K562 (cell line): ENCODE results near the gene GOT2. TPM values are rescaled to one million over a fixed set of nuclear protein-coding genes. Genes with fewer than 3 reads are reported as not detected.
A peak's percentile ranks its signal among the peaks of the same experiment; 100 is the strongest.

Experiments
- FOXK1 ChIP-seq: sonication (generic); formaldehyde crosslinking; IDR thresholded peaks from 2 replicates; pipeline ENCODE4 v1.8.0; 2022; ENCODE audit warnings: missing genetic modification reagents, mild to moderate bottlenecking, borderline replicate concordance
- HNRNPL ChIP-seq: fragments of 200-400 bp; formaldehyde crosslinking; IDR thresholded peaks from 2 replicates; pipeline ENCODE4 v1.6.1; 2017; ENCODE audit warnings: low read depth, mild to moderate bottlenecking, low read length
- NFIC ChIP-seq: fragments of 450-650 bp; IDR thresholded peaks from 2 replicates; pipeline ENCODE4 v1.6.1; 2017; ENCODE audit warnings: mild to moderate bottlenecking, inconsistent platforms
- RBFOX2 ChIP-seq: fragments of 200-400 bp; formaldehyde crosslinking; IDR thresholded peaks from 2 replicates; pipeline ENCODE4 v1.6.1; 2017; ENCODE audit warnings: low read depth, mild to moderate bottlenecking, low read length, moderate library complexity
- RBM34 ChIP-seq: fragments of 200-400 bp; formaldehyde crosslinking; IDR thresholded peaks from 2 replicates; pipeline ENCODE4 v1.6.1; 2018; ENCODE audit warnings: low read length, borderline replicate concordance; ENCODE audit not compliant: insufficient read depth
- RFX7 ChIP-seq: fragments of 250-450 bp; sonication (Bioruptor Pico); IDR thresholded peaks from 2 replicates; pipeline ENCODE4 v1.5.1; 2021; ENCODE audit warnings: mild to moderate bottlenecking
- SRSF7 ChIP-seq: fragments of 200-400 bp; formaldehyde crosslinking; optimal IDR thresholded peaks from 2 replicates; pipeline ENCODE3; 2017; ENCODE audit warnings: mild to moderate bottlenecking, low read depth, low read length
- ZNF175 ChIP-seq: fragments of 200-800 bp; sonication (Bioruptor generic); IDR thresholded peaks from 2 replicates; pipeline ENCODE4 v1.6.1; 2016; ENCODE audit warnings: low read depth, mild to moderate bottlenecking, missing genetic modification characterization, missing compliant biosample characterization
- ZNF282 ChIP-seq: sonication (generic); formaldehyde crosslinking; IDR thresholded peaks from 2 replicates; pipeline ENCODE4 v1.8.1; 2023; ENCODE audit warnings: missing genetic modification reagents
- ZNF431 ChIP-seq: sonication (generic); formaldehyde crosslinking; IDR thresholded peaks from 2 replicates; pipeline ENCODE4 v1.8.0; 2022; ENCODE audit warnings: mild to moderate bottlenecking, missing genetic modification reagents
- polyA plus RNA-seq, 8 experiments: library from polyadenylated mRNA; depleted of rRNA in 4 of 8; stranded (reverse) in 5 of 8; unstranded in 3 of 8; fragments of >200 nt; fragmentation: Nextera tagmentation in 2 of 8; fragmentation: Illumina TruSeq in 1 of 8; extraction: Ambion mirVana in 2 of 8; extraction: Trizol in 1 of 8; gene quantifications; 2 replicates each; pipeline versions ENCODE4 v1.2.1 to v1.2.3, GENCODE V29; 2011 to 2014; ENCODE audit warnings: inconsistent platforms in 1 of 8, missing spikeins in 1 of 8
- total RNA-seq, 7 experiments: library from RNA; depleted of rRNA in 6 of 7; stranded (reverse); fragments of >200 nt in 6 of 7; fragmentation: Illumina TruSeq in 2 of 7; extraction: Trizol in 2 of 7; gene quantifications; 2 replicates each; pipeline versions ENCODE4 v1.2.1 to v1.2.3, GENCODE V29; 2011 to 2021; ENCODE audit warnings: low replicate concordance in 1 of 7
- TF ChIP-seq, protein P1 (sequence below), 2 experiments: IDR thresholded peaks in 1 of 2; conservative IDR thresholded peaks in 1 of 2; 2 replicates each; pipeline ENCODE4 v1.6.1; 2016; ENCODE audit warnings: low read depth in 2 of 2, mild to moderate bottlenecking in 1 of 2, missing compliant biosample characterization in 1 of 2, missing genetic modification characterization in 1 of 2, moderate library complexity in 1 of 2
- TF ChIP-seq, protein P2 (sequence below): fragments of 250-450 bp; sonication (Bioruptor Pico); IDR thresholded peaks from 2 replicates; pipeline ENCODE4 v1.4.0; 2020; ENCODE audit warnings: mild to moderate bottlenecking
- TF ChIP-seq, protein P3 (sequence below): fragments of 250-450 bp; sonication (Bioruptor Pico); IDR thresholded peaks from 2 replicates; pipeline ENCODE4 v1.4.0; 2020
- TF ChIP-seq, protein P4 (sequence below): sonication (generic); formaldehyde crosslinking; IDR thresholded peaks from 2 replicates; pipeline ENCODE4 v1.5.0; 2020; ENCODE audit warnings: missing genetic modification reagents
- TF ChIP-seq, protein P5 (sequence below): fragments of 450-650 bp; IDR thresholded peaks from 2 replicates; pipeline ENCODE4 v1.6.1; 2016

The GOT2 gene
- total and polyA plus RNA-seq, 9 of the 15 experiments (the other 6 are each of a cell fraction or from before 2014, with no cell fraction given), result 43.1 to 190 (median 80.2) TPM

DNA sequence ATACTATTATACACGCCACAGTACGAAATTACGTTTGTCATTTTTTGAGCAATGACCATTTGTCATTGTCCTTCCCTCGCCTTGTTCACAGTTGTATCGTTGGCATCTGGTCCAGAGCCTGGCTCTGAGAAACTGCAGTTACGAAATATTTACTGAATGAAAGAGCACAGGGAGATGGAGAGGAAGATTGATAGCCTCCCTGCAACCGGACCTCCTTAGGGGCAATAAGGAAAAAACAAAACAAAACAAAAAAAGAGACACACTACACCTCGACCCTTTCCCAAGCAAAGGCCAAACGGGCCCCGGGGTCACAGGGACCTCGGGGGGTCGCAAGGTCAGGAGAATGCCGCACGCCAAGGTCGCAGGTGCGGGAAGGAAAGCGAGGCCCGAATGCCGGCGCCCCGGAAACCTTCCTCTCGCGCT lies 857 bp downstream of the GOT2 start (continued):
- TF ChIP-seq, protein P1, sequence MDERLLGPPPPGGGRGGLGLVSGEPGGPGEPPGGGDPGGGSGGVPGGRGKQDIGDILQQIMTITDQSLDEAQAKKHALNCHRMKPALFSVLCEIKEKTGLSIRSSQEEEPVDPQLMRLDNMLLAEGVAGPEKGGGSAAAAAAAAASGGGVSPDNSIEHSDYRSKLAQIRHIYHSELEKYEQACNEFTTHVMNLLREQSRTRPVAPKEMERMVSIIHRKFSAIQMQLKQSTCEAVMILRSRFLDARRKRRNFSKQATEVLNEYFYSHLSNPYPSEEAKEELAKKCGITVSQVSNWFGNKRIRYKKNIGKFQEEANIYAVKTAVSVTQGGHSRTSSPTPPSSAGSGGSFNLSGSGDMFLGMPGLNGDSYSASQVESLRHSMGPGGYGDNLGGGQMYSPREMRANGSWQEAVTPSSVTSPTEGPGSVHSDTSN (CRISPR knock-in tag; IDR thresholded peaks at IDR 0.05; ENCODE audit: low read depth), result no peak
- TF ChIP-seq, protein P1 (tag; conservative IDR thresholded peaks at IDR 0.05; ENCODE audit: low read depth), result peak; percentile 71
- TF ChIP-seq ZNF282 (no peak), NFIC (no peak), RBM34 (no peak), RFX7 (CRISPR knock-in tag) (no peak), RBFOX2 (no peak), SRSF7 (no peak), ZNF431 (CRISPR knock-in tag) (no peak), ZNF175 (CRISPR knock-in tag) (no peak), HNRNPL (no peak), FOXK1 (CRISPR knock-in tag) (no peak)
- TF ChIP-seq, protein P2, sequence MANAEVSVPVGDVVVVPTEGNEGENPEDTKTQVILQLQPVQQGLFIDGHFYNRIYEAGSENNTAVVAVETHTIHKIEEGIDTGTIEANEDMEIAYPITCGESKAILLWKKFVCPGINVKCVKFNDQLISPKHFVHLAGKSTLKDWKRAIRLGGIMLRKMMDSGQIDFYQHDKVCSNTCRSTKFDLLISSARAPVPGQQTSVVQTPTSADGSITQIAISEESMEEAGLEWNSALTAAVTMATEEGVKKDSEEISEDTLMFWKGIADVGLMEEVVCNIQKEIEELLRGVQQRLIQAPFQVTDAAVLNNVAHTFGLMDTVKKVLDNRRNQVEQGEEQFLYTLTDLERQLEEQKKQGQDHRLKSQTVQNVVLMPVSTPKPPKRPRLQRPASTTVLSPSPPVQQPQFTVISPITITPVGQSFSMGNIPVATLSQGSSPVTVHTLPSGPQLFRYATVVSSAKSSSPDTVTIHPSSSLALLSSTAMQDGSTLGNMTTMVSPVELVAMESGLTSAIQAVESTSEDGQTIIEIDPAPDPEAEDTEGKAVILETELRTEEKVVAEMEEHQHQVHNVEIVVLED, result 0 out of 2 replicates have a peak, but pooled peaks have one; percentile 12
- TF ChIP-seq, protein P3, sequence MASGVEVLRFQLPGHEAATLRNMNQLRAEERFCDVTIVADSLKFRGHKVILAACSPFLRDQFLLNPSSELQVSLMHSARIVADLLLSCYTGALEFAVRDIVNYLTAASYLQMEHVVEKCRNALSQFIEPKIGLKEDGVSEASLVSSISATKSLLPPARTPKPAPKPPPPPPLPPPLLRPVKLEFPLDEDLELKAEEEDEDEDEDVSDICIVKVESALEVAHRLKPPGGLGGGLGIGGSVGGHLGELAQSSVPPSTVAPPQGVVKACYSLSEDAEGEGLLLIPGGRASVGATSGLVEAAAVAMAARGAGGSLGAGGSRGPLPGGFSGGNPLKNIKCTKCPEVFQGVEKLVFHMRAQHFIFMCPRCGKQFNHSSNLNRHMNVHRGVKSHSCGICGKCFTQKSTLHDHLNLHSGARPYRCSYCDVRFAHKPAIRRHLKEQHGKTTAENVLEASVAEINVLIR (CRISPR knock-in tag), result no peak
- TF ChIP-seq, protein P4, sequence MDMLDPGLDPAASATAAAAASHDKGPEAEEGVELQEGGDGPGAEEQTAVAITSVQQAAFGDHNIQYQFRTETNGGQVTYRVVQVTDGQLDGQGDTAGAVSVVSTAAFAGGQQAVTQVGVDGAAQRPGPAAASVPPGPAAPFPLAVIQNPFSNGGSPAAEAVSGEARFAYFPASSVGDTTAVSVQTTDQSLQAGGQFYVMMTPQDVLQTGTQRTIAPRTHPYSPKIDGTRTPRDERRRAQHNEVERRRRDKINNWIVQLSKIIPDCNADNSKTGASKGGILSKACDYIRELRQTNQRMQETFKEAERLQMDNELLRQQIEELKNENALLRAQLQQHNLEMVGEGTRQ (CRISPR knock-in tag), result no peak
- TF ChIP-seq, protein P5, sequence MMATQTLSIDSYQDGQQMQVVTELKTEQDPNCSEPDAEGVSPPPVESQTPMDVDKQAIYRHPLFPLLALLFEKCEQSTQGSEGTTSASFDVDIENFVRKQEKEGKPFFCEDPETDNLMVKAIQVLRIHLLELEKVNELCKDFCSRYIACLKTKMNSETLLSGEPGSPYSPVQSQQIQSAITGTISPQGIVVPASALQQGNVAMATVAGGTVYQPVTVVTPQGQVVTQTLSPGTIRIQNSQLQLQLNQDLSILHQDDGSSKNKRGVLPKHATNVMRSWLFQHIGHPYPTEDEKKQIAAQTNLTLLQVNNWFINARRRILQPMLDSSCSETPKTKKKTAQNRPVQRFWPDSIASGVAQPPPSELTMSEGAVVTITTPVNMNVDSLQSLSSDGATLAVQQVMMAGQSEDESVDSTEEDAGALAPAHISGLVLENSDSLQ, result peak; percentile 32; the same call in 1 of the 2 replicates
